IPS DF 6.9 (cell line): ENCODE results near the gene IFI27L1.
"Not testable (repeated sequence)": the region's sequence is repeated elsewhere in the genome, so short reads cannot be mapped to it uniquely, and the experiment has no call there.

Source experiments
- DNase-seq: peaks from one replicate; pipeline ENCODE4 v3.0.0-alpha.2; 2013; ENCODE audit warnings: low read depth, low spot score
- H3K27ac ChIP-seq: one replicate; pipeline ENCODE4 v1.5.1; 2013; ENCODE audit warnings: low read length, control low read depth
- H3K27me3 ChIP-seq: 2 replicates; pipeline ENCODE4 v1.6.1; 2013; ENCODE audit warnings: mild to moderate bottlenecking, low read length; ENCODE audit not compliant: control insufficient read depth, insufficient read depth
- H3K36me3 ChIP-seq: 2 replicates; pipeline ENCODE4 v1.6.1; 2013; ENCODE audit warnings: low read length; ENCODE audit not compliant: control insufficient read depth, insufficient read depth
- H3K4me1 ChIP-seq: 2 replicates; pipeline ENCODE4 v1.6.1; 2013; ENCODE audit warnings: low read length; ENCODE audit not compliant: control insufficient read depth, insufficient read depth
- H3K4me3 ChIP-seq: 2 replicates; pipeline ENCODE4 v1.5.1; 2013; ENCODE audit warnings: mild to moderate bottlenecking, low read length
- H3K9me3 ChIP-seq: 2 replicates; pipeline ENCODE4 v1.6.1; 2013; ENCODE audit warnings: low read length, inconsistent platforms; ENCODE audit not compliant: control insufficient read depth, insufficient read depth
- WGBS: extraction: QIAGEN DNeasy Blood & Tissue Kit; methylation state at CpG from one replicate; pipeline ENCODE4 v1.1.7; 2013; ENCODE audit warnings: mixed read lengths, missing lambda C conversion rate; ENCODE audit not compliant: insufficient read length, insufficient coverage; 5-methylcytosine and 5-hydroxymethylcytosine counted together

IFI27L1 gene

DNA sequence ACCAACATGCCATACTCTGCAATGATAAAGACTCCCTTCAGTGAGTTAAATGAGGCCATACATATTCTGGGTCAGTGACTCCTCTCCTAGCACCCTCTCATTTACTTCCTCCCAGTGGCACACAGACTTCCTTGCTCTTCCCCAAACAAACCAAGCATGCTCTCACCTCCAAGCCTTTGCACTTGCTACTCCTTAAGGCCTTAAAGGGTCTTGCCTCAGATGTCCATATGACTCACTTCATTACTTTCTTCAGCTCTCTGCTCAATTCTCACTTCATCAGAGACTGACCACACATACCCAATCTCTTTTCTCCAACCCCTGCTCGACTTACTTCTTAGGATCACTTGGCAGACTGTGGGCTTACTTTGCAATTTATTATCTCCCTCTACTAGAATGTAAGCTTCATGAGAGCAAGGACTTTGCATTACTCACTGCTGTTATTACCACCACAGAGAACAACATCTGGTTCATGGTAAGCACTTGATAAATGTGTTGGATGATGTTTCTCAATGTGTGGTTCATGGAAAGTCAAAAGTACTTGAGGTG is 22.9 kb upstream of the IFI27L1 start:
- Histone ChIP-seq H3K36me3 (peaks cover 34% of the 10 kb centered on the region), H3K4me3 (no peak overlapping the region), H3K4me1 (no peaks in the 10 kb centered on the region), H3K9me3 (no peaks in the 10 kb centered on the region), H3K27me3 (no peaks in the 10 kb centered on the region; the same call in 1 of the 2 replicates), H3K27ac (no peak overlapping the region)
- DNase-seq = no peak
- no CpG with 5 or more reads among the region's 1 CpG for WGBS

DNA sequence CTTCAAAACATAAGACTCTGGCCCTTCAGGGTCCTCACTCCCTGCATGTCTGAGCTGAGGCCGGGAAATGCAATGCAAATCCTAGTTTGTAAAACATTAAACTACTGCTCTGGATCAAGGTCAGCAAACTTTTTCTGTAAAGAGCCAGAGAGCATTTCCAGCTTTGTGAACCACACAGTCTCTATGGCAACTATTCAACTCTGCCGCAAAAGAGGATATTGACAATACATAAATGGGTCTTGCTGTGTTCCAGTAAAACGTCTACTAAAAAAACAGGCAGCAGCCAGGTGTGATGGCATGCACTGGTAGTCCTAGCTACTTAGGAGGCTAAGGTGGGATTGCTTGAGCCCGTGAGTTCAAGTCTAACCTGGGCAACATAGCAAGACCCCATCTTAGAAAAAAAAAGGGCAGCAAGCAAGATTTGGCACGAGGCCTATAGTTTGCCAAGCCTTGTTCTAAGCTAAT is 22.4 kb upstream of the IFI27L1 start:
- H3K36me3 ChIP-seq = peaks cover 34% of the 10 kb centered on the region
- H3K27ac ChIP-seq = no peak overlapping the region
- no peaks in the 10 kb centered on the region; the same call in 1 of the 2 replicates for H3K27me3 ChIP-seq
- H3K4me3 ChIP-seq = no peak overlapping the region
- no CpG with 5 or more reads among the region's 5 CpGs for WGBS
- H3K4me1 ChIP-seq = no peaks in the 10 kb centered on the region
- no peak for DNase-seq
- H3K9me3 ChIP-seq = no peaks in the 10 kb centered on the region

DNA sequence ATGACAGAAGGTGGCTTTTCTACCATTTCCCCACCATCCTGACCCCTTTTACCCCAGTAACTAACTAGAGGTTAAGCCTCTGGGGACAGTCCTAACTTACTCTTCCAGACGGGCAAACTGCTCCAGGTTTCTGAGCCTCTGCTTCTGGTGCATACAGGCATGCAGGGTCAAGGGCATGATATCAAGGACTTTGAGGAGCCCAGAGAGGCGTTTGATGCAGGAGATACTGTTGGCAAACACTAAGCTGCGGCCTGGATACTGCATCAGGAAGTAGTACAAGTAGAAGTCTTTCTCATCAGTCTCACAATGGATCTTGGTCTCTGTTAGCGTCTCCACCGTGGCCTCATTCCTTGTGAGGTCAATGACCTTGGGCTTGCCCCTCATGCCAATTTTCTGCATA is 21.1 kb upstream of the IFI27L1 start:
- no peaks in the 10 kb centered on the region for H3K9me3 ChIP-seq
- no CpG with 5 or more reads among the region's 5 CpGs for WGBS
- no peaks in the 10 kb centered on the region for H3K4me1 ChIP-seq
- no peak overlapping the region for H3K27ac ChIP-seq
- H3K36me3 ChIP-seq = peaks cover 29% of the 10 kb centered on the region
- no peak for DNase-seq
- no peaks in the 10 kb centered on the region; the same call in 1 of the 2 replicates for H3K27me3 ChIP-seq
- no peak overlapping the region for H3K4me3 ChIP-seq

DNA sequence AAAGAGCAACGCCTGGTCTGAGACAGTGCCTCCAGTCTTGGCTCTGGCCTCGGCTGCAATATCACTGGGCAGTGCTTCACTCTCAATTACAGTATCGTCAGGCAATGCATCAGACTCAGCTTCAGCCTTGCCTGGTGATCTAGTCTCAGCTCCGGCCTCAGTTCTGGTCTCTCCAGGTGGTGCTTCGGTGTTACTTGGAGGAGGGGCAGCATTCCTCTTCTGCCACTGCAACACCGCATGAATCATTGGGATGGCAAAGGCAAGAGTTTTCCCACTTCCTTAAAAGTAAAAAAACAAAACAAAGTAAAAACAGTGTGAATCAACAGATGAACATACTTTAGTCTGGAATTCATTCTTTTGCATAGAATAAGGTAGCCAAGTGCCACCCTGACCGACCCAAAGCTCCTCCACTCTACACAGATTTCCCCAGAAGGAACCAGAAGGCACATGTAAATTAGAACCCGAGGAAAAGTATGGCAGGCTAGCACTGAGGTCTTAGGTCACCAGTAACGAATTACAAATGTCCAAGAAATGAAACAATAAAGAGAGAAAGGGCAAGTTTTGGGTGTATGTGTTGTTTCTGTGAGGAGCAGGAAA is 18.7 kb upstream of the IFI27L1 start:
- Histone ChIP-seq H3K4me3 (no peak overlapping the region), H3K36me3 (peaks cover 27% of the 10 kb centered on the region), H3K9me3 (no peaks in the 10 kb centered on the region), H3K27ac (no peak overlapping the region), H3K4me1 (no peaks in the 10 kb centered on the region; the same call in 1 of the 2 replicates), H3K27me3 (no peaks in the 10 kb centered on the region; the same call in 1 of the 2 replicates)
- WGBS = no CpG with 5 or more reads among the region's 9 CpGs
- no peak for DNase-seq

DNA sequence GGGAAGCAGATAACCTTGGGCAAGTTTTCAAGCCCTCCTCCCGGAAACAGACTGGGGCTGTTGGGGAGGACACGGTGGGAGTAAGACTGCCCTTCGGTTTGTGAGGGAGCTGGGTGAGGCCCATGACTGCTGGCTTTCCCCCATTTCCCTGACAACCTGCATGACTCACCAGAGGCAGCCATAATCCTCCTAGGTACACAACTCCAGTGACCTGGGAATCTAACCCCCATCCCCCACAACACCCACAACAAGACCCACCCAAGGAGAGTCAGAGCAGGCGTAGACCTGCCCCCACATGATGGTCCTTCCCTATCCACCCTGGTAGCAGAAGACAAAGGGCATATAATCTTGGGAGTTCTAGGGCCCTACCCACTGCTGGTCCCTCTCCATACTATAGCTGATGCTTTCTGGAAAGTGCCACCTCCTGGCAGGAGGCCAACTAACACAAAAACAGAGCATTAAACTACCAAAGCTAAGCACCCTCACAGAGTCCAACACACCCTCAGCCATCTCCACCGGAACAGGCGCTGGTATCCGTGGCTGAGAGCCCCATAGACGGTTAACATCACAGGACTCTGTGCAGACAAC is 14.9 kb upstream of the IFI27L1 start:
- H3K4me3 ChIP-seq = no peak overlapping the region
- H3K9me3 ChIP-seq = no peaks in the 10 kb centered on the region
- H3K4me1 ChIP-seq = no peaks in the 10 kb centered on the region; the same call in 1 of the 2 replicates
- no CpG with 5 or more reads among the region's 8 CpGs for WGBS
- no peak overlapping the region for H3K27ac ChIP-seq
- H3K36me3 ChIP-seq = peaks cover 4% of the 10 kb centered on the region; the same call in 1 of the 2 replicates
- DNase-seq = no peak
- H3K27me3 ChIP-seq = no peaks in the 10 kb centered on the region

DNA sequence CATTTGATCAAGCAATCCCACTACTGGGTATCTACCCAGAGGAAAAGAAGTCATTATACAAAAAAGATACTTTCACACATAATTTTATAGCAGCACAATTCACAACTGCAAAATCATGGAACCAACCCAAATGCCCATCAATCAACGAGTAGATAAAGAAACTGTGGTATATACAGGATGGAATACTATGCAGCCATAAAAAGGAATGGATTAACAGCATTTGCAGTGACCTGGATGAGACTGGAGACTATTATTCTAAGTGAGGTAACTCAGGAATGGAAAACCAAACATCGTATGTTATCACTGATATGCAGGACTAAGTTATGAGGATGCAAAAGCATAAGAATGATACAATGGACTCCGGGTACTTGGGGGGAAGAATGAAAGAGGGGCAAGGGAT is 9.0 kb upstream of the IFI27L1 start:
- H3K9me3 ChIP-seq, H3K4me3 ChIP-seq, DNase-seq, H3K4me1 ChIP-seq, H3K27me3 ChIP-seq, H3K27ac ChIP-seq, H3K36me3 ChIP-seq: not testable (repeated sequence)
- no CpG with 5 or more reads among the region's 3 CpGs for WGBS

DNA sequence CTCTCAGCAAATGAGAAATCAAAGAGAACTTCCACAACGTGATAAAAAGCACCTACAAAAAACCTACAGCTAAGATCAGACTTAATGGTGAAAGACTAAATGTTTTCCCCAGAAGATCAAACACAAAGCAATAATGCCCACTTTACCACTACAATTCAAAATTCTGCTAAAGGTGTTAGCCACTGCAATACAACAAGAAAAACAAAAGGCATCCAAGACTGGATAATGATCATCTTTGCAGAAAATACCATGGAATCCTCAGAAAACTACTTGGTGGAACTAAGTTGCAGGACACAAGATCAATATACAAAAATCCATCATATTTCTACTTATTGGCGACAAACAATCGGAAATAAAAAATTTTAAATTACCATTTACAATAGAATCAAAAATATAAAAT is 6.6 kb upstream of the IFI27L1 start:
- peaks cover 7% of the 10 kb centered on the region; the same call in 1 of the 2 replicates for H3K36me3 ChIP-seq

DNA sequence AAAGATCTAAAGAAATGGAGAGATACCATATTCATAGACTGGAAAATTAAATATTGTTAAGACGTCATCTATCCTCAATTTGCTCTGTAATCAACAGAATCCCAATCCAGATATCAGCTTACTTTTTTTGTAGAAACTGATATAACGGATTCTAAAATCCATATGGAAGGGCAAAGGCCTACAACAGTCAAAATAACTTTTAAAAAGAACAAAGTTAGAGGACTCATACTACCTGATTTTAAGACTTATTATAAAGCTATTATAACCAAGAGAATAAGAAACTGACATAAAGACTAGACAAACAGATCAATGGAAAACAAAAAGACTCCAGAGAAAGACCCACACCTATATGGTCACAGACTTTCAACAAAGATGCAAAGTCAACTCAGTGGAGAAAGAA is 6.1 kb upstream of the IFI27L1 start:
- no peak overlapping the region for H3K4me3 ChIP-seq
- WGBS = no CpG with 5 or more reads among the region's 2 CpGs

More for the DNA sequence above, 6.6 kb upstream of the IFI27L1 start:
- no peak for DNase-seq
- H3K27ac ChIP-seq = no peak overlapping the region
- no peaks in the 10 kb centered on the region for H3K9me3 ChIP-seq
- H3K4me1 ChIP-seq = 0 out of 2 replicates have a peak, but pooled peaks cover 1% of the 10 kb centered on the region
- no peak overlapping the region for H3K4me3 ChIP-seq
- H3K27me3 ChIP-seq = no peaks in the 10 kb centered on the region
- 100% methylated on average over 2 of the region's 3 CpGs for WGBS

DNA sequence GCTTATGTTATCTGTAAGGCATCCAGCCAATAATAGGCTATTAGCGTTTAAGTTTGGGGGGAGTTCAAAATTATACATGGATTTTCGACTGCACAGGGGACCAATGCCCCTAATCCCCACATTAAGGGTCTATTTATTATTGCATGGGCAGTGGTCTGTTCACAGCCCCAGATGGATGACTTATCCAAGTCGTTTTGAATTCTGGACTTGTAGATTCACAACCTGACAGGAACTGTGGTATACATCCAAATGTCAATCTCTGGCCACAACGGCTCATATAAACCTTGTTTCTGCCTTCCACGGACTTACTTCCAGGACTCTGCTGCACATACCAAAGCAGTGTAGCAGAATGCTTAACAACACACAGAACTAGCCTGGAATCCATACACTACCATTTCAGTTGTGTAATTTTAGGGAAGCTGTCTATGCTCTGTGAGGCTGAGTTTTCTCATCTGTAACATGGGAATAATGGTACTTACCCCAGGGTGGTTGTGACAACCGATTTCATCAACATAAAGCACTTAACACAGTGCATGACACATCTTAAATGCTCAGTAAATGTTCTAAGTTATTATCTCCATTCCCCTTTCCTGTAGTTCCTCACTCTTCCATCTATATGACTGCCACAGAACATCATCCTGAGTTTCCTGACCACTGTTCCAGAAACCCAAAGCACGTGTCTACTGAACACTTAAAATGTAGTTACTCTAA is 3.8 kb upstream of the IFI27L1 start:
- no CpG with 5 or more reads among the region's 7 CpGs for WGBS
- no peak overlapping the region for H3K4me3 ChIP-seq
- H3K36me3 ChIP-seq = peaks cover 7% of the 10 kb centered on the region; the same call in 1 of the 2 replicates
- DNase-seq = no peak
- H3K27me3 ChIP-seq = no peaks in the 10 kb centered on the region
- H3K9me3 ChIP-seq = no peaks in the 10 kb centered on the region
- no peak overlapping the region for H3K27ac ChIP-seq
- 0 out of 2 replicates have a peak, but pooled peaks cover 1% of the 10 kb centered on the region for H3K4me1 ChIP-seq

More for the DNA sequence above, 6.1 kb upstream of the IFI27L1 start:
- no peaks in the 10 kb centered on the region for H3K27me3 ChIP-seq
- H3K4me1 ChIP-seq = 0 out of 2 replicates have a peak, but pooled peaks cover 1% of the 10 kb centered on the region
- peaks cover 7% of the 10 kb centered on the region; the same call in 1 of the 2 replicates for H3K36me3 ChIP-seq
- no peak overlapping the region for H3K27ac ChIP-seq
- H3K9me3 ChIP-seq = no peaks in the 10 kb centered on the region
- no peak for DNase-seq

DNA sequence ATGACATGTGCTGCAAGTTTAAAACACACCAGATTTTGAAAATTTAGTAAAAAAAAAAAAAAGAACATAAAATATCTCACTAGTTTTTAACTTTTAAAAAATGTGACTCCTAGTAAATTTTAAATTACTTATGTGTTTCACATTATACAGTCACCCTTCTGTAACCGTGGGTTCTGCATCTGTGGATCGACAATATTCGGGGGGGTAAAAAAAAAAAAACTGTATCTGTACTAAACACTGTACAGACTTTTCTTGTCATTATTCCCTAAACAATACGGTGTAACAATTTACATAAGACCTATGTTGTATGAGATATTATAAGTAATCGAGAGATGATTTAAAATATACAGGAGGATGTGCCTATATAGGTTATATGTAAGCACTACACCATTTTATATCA is 3.3 kb upstream of the IFI27L1 start:
- Histone ChIP-seq H3K9me3 (no peaks in the 10 kb centered on the region), H3K36me3 (peaks cover 7% of the 10 kb centered on the region; the same call in 1 of the 2 replicates), H3K27me3 (no peaks in the 10 kb centered on the region), H3K4me1 (0 out of 2 replicates have a peak, but pooled peaks cover 1% of the 10 kb centered on the region), H3K27ac (no peak overlapping the region), H3K4me3 (no peak overlapping the region)
- no CpG with 5 or more reads among the region's 5 CpGs for WGBS
- no peak for DNase-seq
